IPS-18c (cell line): ENCODE results near the gene SZRD1.
"Not testable (repeated sequence)": the region's sequence is repeated elsewhere in the genome, so short reads cannot be mapped to it uniquely, and the experiment has no call there.

Experiments
- H3K4me3 ChIP-seq: 2 replicates; pipeline ENCODE4 v1.7.0; 2013; ENCODE audit warnings: low read depth, mild to moderate bottlenecking, low read length, moderate library complexity; ENCODE audit not compliant: insufficient read depth
- H3K9me3 ChIP-seq: one replicate; pipeline ENCODE4 v1.6.1; 2013; ENCODE audit warnings: mild to moderate bottlenecking, low read length, moderate library complexity; ENCODE audit not compliant: control insufficient read depth, insufficient read depth

SZRD1 gene

DNA sequence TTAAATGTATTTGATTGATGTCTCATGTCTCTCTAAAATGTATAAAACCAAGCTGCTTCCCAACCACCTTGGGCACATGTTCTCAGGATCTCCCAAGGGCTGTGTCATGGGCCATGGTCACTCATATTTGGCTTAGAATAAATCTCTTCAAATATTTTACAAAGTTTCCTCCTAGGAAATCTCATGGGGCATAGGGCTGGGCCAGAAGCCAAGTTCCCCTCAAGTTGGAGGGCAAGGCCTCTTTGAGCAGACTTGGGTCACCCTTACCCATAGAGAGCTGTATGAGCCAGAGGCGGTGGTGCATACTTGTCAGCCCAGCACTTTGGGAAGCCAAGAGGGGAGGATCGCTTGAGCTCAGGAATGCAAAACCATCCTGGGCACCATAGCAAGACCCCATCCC, 12.4 kb upstream of the SZRD1 start:
- H3K9me3 ChIP-seq = no peaks in the 10 kb centered on the region
- no peak overlapping the region for H3K4me3 ChIP-seq

DNA sequence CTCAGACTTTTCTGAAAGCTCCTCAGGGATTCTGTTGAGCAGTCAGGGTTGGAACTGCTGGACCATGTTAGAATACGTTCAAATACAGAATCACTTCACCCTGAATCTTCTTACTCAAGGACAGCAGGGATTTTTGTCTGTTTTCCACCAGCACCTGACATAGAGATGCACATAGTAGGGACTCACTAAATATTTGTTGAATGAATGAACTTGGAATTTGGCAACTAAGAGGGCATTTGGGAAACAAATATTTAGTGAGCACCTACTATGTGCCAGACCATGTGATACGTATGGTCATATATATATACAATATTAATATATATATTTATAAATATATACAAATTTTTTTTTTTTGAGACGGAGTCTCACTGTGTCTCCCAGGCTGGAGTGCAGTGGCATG, 10.2 kb upstream of the SZRD1 start:
- Histone ChIP-seq H3K9me3 (no peaks in the 10 kb centered on the region), H3K4me3 (no peak overlapping the region)

DNA sequence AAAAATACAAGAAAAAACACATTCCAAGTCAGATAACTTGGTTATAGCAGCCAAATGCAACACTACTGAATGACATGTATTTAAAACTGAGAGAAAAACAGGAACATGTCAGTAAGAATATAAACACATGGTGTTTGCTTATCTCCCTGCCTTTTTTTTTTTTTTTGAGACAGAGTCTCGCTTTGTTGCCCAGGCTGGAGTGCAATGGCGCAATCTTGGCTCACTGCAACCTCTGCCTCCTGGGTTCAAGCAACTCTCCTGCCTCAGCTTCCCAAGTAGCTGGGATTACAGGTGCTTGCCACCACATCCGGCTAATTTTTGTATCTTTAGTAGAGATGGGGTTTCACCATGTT, 1.9 kb upstream of the SZRD1 start:
- H3K4me3 ChIP-seq = not testable (repeated sequence)

DNA sequence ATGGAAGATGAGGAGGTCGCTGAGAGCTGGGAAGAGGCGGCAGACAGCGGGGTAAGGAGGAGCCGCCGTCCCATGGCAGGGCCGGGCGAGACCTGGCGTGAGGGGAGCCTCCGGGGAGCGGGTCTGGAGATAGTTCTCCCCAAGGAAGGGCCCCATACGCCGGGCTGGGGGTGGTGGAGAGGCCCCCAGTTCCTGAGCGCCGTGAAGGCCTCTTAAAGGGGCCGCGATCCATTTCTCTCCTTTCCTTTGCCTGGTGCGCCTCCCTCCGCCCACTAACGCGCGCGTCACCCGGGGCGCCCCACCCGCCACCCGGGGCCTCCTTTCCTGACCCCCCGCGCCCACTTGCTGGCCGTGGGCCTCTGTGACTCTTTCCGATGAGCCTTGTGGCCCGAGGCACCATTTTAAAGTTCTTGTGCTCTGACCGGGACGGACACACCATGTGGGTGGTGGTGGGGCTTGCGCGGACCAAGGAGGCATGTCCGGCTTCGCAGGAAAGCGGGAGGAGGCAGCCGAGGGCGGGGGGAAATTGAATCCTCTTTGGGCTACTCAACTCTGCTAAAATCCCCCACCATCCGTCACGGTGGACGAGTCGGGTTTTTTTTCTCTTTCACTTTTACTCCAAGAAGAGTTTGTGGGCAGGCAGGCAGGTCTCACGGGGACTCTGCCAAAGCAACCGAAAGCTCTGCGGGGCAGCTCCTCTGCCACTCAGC, 371 bp downstream of the SZRD1 start:
- Histone ChIP-seq H3K9me3 (no peaks in the 10 kb centered on the region), H3K4me3 (peak overlapping the region; percentile 92)

More for the DNA sequence above, 1.9 kb upstream of the SZRD1 start:
- H3K9me3 ChIP-seq = not testable (repeated sequence)

DNA sequence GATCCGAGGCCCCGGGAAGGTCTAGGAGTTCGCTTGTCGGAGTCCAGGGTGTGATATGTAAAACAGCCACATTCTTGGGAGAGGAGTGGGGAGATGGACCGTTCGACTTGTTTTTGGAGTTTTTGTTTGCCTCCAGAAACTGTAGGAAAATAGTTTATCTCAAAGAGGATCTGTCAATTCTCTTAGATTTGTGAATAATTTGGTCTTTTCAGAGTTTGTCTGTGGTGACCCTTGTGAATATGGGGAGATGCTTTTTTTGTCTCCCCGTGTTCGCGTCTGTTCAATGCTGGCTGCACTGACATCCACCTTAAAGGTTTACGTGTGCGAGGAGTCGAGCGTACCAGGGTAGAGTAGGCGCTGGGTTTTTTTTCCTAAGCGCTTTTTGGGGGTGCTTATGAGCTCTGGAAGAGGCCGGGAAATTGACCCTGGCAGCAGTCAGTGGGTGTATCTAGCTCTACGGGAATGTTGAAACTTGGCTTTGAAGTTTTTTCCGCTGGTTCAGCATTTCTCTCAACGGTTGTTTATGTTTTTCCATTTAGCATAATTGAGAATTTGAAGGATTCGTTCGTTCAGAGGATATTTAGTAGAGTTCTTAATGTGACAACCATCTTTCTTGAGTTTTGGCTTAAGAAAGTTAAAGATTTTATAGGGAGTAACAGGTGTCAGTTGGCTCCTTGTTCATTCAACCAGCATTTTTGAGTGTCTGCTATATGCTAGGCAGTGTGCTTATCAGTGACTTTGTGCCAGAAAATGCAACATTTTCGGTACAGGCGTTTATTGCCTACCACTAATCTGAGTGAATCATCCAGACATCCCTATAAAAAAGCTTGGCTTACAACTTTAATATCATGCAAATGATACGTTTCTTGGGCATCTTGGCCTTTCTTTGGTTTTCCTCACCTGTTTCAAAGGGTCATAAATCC, 1.2 kb downstream of the SZRD1 start:
- peak overlapping the region; percentile 92 for H3K4me3 ChIP-seq
- H3K9me3 ChIP-seq = no peaks in the 10 kb centered on the region

DNA sequence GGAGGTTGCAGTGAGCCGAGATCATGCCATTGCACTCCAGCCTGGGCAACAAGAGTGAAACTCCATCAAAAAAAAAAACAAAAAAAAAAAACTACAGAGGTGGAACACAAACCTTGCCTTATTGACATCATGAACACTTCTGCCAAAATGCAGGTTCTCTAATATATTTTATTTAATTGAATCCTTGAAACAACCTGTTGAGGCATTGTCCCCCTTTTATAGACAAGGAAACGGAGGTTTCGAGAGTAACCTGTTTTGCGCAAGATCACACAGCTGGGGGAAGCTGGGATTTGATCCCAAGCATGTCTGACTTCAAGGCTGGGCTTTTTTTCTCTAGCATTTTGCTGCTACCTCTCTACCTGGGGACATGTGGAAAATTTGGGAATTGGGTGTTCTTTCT, 2.8 kb downstream of the SZRD1 start:
- H3K4me3 ChIP-seq = no peak overlapping the region

DNA sequence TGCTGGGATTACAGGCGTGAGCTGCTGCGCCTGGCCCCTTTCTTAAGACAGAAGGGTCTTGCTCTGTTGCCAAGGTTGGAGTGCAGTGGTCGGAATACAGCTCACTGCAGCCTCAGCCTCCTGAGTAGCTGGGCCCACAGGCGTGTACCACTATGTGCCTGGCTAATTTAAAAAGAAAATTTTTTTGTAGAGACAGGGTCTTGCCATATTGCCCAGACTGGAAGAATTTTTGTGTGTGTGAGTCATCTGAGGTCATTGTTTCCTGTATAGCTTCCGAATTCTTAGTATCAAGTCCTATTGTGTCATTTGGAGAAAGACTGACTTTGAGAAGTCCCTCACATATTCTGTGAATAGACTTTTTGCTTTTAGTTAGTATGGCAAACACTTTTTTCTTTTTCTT, 4.7 kb downstream of the SZRD1 start:
- H3K4me3 ChIP-seq = no peak overlapping the region
- H3K9me3 ChIP-seq = no peaks in the 10 kb centered on the region

More for the DNA sequence above, 2.8 kb downstream of the SZRD1 start:
- H3K9me3 ChIP-seq = no peaks in the 10 kb centered on the region

DNA sequence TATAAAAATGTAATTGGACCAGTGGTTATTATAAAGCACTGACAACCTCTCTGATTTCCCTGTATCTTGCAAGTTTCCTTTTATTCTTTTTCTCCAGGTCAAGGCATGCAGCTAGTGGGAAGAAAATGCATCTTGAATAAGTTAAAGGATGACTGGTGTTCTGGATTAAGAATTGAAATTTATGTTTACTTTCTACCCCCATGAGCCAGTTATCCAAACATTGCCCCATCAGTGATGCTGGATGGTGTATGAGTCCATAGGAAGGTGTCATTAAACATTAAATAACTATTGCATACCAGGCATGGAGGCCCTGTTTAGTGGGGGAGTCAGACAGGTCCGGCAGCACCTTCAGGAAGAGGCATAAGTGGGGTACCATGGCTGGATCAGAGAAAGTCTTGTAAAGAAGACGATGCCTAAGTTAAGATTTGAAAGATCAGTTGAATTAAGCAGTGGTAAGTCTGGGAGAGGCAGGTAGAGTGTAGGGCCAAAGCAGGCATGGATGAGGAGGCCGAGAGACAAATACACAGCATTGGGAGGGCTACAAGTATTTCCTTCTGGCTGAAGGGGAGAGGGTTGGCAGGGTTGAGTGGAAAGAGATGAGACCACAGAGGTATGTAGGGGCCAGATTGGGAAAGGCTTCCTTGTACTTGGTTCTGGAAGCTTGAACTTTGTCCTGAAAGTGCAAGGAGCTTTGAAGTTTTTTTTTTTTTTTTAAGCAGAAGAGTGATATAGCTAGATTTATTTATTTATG, 5.7 kb downstream of the SZRD1 start:
- no peaks in the 10 kb centered on the region for H3K9me3 ChIP-seq

DNA sequence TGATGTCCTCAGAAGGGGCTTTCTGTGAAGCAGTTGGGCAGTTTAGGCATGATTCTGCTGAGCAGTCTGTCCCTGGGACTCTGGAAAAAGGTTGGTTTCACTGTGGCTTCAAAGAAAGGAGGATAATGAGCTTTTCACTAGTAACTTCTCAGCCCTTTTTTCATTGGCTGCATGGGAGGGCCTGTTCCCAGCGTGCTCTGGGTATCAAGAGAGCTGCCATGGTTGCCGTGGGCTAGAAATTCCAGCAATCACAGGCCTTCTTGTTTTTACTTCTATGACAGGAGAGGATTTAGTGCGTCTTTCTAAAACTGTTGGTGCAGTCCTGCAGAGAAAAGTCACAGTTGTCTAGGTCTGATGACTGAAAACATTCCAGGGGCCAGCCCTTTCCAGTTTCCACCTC, 7.2 kb downstream of the SZRD1 start:
- Histone ChIP-seq H3K4me3 (no peak overlapping the region), H3K9me3 (no peaks in the 10 kb centered on the region)

More for the DNA sequence above, 5.7 kb downstream of the SZRD1 start:
- no peak overlapping the region for H3K4me3 ChIP-seq

DNA sequence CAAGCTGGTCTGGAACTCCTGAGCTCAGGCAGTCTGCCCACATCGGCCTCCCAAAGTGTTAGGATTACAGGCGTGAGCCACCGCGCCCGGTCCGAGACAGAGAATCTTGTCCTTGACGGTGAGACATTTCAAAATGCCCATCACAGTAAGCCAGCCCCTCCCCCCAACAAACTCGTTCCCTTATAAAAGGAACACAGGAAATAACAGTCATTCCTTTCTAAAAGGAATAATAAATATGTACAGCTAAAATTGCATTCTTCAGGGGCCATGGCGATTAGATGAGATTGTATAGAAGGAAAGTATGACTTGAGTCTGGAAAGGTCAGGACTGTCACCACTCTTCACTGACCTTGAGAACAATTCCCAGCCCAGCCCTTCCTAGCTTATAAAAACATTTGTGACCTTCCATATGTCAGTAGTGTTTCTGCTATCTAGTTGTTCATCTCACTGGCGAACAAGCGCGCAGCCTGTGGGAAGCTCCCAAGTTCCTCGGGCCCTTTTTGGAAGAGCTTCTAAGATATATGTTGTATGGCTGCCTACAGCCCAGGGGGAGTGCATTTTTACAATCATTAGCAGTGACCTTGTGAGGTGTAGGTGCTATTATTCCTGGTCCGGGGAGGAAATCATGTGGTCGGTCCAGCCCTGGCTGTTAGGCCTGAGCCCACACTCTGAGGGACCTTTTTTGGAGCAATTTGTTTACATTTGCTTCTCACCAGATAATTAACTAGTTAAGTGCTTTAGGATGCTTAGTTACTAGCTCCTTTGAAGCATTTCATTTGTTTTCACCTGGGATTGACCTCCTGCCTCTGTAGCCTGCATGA, 8.7 kb downstream of the SZRD1 start:
- no peak overlapping the region for H3K4me3 ChIP-seq

DNA sequence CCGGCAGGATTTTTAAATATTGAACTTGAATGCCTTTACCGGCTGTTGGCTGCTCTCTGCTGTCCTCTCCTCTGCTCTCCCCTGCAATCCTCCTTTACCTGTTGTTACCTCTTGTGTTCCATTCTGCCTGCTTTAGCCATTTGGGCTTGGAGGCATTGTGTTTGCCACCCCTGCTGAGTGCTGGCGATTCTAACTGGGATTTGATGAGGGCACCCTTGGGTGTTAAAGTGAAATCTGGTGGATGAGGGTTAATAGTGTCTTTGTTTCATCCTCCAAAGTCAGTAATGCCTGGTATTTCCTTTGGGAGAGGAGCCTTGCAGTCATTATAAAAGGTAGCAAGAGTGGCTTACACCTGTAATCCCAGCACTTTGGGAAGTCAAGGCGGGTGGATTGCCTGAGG, 9.9 kb downstream of the SZRD1 start:
- no peak overlapping the region for H3K4me3 ChIP-seq
- no peaks in the 10 kb centered on the region for H3K9me3 ChIP-seq

More for the DNA sequence above, 8.7 kb downstream of the SZRD1 start:
- H3K9me3 ChIP-seq = no peaks in the 10 kb centered on the region

DNA sequence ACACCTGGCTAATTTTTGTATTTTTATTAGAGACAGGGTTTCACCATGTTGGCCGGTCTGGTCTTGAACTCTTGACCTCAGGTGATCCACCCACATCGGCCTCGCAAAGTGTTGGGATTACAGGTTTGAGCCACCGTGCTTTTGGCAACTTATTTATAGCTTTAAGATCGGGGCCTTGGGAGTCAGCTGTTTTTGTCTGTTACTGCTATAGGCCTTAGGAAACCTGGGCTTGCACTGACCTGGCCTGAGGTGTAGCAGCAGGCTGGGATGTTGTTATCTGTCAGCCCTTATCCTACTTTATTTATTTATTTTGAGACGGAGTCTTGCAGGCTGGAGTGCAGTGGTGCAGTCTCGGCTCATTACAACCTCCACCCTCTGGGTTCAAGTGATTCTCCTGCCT, 11.4 kb downstream of the SZRD1 start:
- no peaks in the 10 kb centered on the region for H3K9me3 ChIP-seq
- H3K4me3 ChIP-seq = no peak overlapping the region

DNA sequence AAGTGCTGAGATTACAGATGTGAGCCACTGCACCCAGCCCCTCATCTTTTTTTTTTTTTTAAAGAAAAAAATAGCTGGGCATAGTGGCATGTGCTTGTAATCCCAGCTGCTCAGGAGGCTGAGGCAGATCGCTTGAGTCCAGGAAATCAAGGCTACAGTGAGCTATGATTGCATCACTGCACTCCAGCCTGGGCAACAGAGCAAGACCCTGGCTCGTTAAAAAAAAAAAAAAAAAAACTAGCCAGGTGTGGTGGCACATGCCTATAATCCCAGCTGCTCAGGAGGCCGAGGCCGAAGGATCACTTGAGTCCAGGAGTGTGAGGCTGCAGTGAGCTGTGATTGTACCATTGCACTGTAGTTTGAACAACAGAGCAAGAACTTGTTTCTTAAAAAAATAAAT, 13.8 kb downstream of the SZRD1 start:
- no peaks in the 10 kb centered on the region for H3K9me3 ChIP-seq
- no peak overlapping the region for H3K4me3 ChIP-seq

DNA sequence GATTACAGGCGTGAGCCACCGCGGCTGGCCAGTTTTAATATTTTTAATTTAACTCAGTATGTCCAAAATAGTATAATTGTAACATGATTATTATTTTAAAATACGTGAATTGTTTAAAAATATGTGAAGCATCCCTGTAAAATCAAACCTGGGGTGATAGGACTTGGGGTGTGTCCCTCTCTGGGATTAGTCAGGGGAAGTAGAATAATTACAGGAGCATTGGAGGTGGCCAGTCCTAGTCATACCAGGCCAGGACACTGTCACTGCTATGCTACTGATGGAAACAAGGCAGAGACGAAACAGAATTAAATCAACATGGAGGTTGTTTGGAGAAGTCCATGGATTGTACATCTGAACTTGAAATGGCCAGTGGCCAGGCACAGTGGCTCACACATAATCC, 16.8 kb downstream of the SZRD1 start:
- no peaks in the 10 kb centered on the region for H3K9me3 ChIP-seq

DNA sequence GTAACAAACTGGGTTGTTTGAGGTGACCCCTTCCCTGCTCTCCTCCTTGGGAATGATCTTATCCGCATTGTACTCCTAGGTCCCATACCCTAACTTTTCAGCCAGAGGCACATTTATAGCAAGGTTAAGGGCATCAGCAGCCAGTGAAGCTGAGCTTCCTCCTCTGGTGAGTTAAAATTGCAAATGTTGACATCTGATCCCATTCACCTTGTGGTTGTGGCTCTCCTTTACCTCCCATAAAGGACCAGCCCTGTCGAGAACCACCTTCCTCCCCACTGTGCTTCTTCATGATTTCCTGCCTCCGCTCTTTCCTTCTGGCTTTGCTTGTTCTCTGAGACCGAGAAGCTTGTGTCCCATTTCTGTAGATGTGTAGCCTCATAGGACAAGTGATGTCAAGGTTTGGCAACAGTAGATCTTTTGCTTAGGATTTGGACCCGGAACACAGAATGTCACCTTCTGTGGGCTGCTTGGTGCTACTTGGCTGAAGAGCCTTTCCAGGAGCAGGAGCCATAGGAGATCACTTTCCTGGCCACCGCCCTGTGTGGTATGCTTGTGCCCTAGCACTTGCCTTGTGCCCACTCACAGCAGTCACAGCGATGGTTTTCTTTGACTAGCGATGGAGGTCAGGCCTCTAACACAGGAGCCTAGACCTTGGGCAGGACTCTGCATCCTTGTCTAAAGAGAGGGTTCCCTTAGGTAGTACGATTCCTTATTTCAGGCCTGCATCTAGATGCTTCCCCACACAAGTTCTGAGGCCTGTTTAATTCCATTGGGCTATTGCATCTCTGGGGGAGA, 18.8 kb downstream of the SZRD1 start:
- Histone ChIP-seq H3K9me3 (no peaks in the 10 kb centered on the region), H3K4me3 (no peak overlapping the region)

More for the DNA sequence above, 16.8 kb downstream of the SZRD1 start:
- no peak overlapping the region for H3K4me3 ChIP-seq

DNA sequence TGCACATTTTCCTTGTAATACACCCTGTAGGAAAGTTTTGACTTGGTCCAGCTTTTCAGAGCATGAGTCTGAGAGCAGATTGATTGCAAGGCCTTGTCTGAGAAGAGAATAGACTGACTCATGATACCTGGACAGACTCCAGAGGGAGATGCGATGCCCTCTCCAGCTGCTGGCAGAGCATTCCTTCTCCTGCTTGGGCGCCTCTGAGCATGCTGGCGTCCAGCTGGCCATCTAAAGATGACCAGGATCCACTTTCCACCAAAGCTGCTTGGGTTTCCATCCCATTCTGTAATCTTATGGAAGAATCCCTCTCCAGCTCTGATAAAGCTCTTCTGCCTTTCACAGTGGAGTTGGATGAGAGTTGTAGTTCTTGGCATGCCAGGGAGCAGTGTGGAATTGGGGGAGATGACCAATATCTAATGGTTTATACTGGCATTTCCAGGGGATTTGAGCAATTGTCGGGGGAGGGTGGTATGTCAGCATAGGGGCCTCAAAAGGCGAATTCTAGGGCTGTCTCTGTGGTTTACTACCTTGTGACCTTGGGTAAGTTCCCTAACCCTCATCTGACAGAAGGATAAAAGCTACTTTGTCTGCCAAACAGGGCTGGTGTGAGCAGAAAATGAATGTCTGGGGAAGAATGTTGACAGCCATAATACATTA, 19.5 kb downstream of the SZRD1 start:
- Histone ChIP-seq H3K4me3 (no peak overlapping the region), H3K9me3 (no peaks in the 10 kb centered on the region)
